Skin of body (tissue), 3 donors: ENCODE results near the gene MUCL3. TPM values are rescaled to one million over a fixed set of nuclear protein-coding genes. Genes with fewer than 3 reads are reported as not detected.
"Not testable (repeated sequence)": the region's sequence is repeated elsewhere in the genome, so short reads cannot be mapped to it uniquely, and the experiment has no call there.

Experiments used
- DNase-seq: peaks from one replicate; lab custom pipeline; 2025; lab: John Stamatoyannopoulos, UW
- small RNA-seq: library from RNA; depleted of rRNA; stranded (forward); fragments of <200 nt; gene quantifications from one replicate; pipeline ENCODE3, GENCODE V24; 2014; ENCODE audit warnings: low replicate concordance
- total RNA-seq: library from RNA; depleted of rRNA; stranded (reverse); fragments of >200 nt; gene quantifications from one replicate; pipeline ENCODE4 v1.2.3, GENCODE V29; 2014

The MUCL3 gene
- total RNA-seq, 1 donor from 2014 or later, result not detected

GRCh38 chr6:30981942-30982772 is 41.4 kb downstream of the MUCL3 start:
- DNase-seq, result peak; percentile 10

DNA sequence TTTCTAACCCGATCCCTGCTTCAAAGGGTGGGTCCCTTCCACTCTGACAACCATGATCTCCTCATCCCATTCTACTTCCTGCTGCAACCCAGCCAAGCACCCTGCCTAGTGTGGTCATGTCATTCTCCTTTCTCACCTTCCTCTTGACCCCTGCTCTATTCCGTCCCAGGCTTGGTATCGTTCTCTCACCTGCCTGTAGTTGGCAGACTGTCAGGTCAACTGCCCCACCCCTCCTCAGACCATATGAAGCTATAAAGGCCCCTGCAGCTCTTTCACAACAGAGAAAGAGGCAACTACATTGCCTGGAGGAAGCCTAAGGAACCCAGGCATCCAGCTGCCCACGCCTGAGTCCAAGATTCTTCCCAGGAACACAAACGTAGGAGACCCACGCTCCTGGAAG is 42.7 kb downstream of the MUCL3 start, which contains the start of gene MUC21:
MUC21 (plus strand) TSS at position 280 of the 400 bp plus-strand sequence. CDS start 241 bp downstream, outside the sequence.
- DNase-seq, result no peak

DNA sequence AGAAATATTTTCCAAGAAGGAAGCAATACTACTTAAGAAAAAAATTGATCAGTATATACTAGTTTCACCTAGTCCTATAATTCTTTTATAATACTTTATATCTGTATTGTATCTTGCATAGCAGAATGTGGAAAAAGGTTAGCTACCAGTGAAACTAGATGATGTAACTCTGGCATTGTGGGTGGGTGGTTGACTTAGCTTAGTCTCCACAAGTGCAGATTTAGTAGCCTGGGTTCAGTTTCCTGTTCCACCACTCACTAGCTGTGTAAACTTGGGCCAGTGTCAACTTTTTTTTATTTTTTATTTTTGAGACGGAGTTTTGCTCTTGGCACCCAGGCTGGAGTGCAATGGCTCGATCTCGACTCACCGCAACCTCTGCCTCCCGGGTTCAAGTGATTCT is 44.7 kb downstream of the MUCL3 start:
- no peak for DNase-seq

- DNase-seq, result no peak
These were observed 46.5 kb downstream of the MUCL3 start for GRCh38 chr6:30987304-30987703.

- DNase-seq, result no peak
These were observed 47.5 kb downstream of the MUCL3 start for GRCh38 chr6:30988209-30988825.

DNA sequence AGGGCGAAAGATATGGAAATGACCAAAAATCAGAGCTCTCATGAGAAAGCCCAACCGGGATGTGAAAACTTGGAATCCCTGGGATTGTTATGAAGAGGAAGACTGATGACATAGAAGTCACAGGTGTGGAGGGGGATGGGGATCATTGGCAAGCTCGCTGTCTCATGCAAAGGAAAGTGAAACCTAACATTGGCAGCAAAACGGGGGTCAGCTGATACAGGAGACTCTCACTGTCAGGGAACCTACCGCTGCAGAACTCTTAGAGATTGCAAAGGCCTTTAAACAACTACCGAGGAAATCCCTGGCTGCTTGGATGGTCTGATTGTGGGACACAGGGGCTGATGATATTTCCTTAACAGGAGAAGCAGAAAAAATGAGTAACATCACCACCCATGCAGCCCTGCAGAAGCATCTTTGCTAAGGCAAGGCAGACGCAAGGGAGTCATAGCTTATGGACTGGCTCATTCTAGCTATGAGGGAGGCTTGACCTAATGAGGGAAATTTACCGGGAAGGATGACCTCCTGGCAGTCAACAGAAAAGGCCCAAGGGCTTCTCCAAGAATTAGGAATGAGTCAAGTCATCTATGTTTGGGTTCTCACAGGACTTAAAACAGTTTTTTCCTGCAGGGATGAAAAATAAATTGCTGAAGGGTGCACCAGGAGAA is 49.8 kb downstream of the MUCL3 start:
- no peak for DNase-seq

DNA sequence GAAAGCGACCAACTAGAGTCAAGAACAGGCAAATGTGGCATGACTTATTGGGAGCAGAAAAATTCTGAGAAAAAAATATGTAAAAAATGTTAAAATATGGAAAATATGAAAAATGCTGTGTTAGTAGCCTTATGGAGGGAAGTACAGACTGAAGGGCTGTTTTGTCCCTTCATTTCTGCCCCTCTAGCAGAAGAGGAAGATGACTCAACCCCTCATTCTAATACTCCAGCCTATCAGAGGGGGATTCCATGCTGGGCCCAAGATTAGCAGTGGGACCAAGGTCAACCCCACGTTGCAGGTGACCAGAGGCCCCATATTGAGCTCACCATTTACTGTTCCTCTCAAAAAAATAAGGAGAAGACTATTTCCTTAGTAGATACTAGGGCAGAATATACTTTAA is 51.1 kb downstream of the MUCL3 start:
- no peak for DNase-seq

DNA sequence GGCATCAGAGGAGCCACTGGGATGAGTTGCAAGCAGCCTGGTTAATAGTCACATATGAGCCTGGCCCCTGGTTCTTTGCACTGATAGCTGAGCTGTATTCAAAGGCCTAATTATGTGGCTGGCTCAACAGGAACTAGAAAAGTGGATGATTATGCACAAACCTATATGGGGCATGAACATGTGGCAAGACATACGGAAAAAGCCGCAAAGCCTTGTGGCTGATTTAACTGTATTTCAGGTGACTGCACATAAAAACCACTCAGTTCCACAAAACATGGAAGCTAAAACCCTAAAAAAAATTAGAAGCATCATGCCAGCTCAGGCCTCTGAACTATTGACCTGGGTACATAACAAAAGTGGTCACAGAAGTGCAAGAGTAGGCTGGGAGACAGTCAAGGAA is 56.5 kb downstream of the MUCL3 start:
- no peak for DNase-seq

- no peak for DNase-seq
These were observed 58.0 kb downstream of the MUCL3 start for GRCh38 chr6:30998785-30999184.

- not testable (repeated sequence) for DNase-seq
These were observed 59.5 kb downstream of the MUCL3 start for GRCh38 chr6:31000067-31000860.

GRCh38 chr6:31001281-31001888 is 60.6 kb downstream of the MUCL3 start:
- DNase-seq, result no peak

DNA sequence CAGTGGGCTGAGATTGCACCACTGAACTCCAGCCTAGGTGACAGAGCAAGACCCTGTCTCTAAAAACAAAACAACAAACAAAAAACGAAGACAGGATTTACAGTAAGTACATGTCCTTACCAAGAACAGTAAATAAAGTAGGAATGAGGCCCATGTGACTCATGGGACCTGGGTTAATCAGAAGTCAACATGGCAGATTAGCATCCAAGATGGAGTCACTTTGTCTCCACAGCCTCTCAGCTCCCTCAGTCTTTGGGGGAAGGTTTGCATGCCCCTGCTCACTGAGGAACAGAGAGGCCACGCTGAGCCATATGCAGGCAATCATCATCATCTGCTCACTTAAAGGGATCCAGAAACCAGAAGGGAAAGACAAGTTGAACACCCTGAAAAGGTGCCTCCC is 61.7 kb downstream of the MUCL3 start:
- no peak for DNase-seq

Small RNA genes within 50 kb of the gene (small RNA-seq; reads per million reads assigned to genes)
- not detected for gene RF00019

Other genes with a start within 250 kb of the MUCL3 start
- gene NRM, start 250.0 kb upstream of the MUCL3 start, total RNA-seq, result 3.6 TPM
- 9.3 TPM for gene MDC1, start 223.7 kb upstream of the MUCL3 start, total RNA-seq
- 296 TPM for gene TUBB, start 220.6 kb upstream of the MUCL3 start, total RNA-seq
- 32.6 TPM for gene FLOT1, start 198.3 kb upstream of the MUCL3 start, total RNA-seq
- gene IER3, start 196.4 kb upstream of the MUCL3 start, total RNA-seq, result 33.0 TPM
- 59.3 TPM for gene DDR1, start 56.5 kb upstream of the MUCL3 start, total RNA-seq
- 14.3 TPM for gene GTF2H4, start 32.8 kb upstream of the MUCL3 start, total RNA-seq
- gene VARS2, start 26.7 kb upstream of the MUCL3 start, total RNA-seq, result 11.8 TPM
- not detected for gene SFTA2, start 8.8 kb upstream of the MUCL3 start, total RNA-seq
- not detected for gene MUC21, start 42.7 kb downstream of the MUCL3 start, total RNA-seq
- not detected for gene MUC22, start 69.5 kb downstream of the MUCL3 start, total RNA-seq
- 4.7 TPM for gene C6orf15, start 171.6 kb downstream of the MUCL3 start, total RNA-seq
- 5.9 TPM for gene PSORS1C1, start 173.8 kb downstream of the MUCL3 start, total RNA-seq
- 37.1 TPM for gene CDSN, start 179.5 kb downstream of the MUCL3 start, total RNA-seq
- 2.9 TPM for gene PSORS1C2, start 198.1 kb downstream of the MUCL3 start, total RNA-seq
- gene CCHCR1, start 216.8 kb downstream of the MUCL3 start, total RNA-seq, result 18.1 TPM
- gene TCF19, start 217.6 kb downstream of the MUCL3 start, total RNA-seq, result 10.0 TPM
- 0.69 TPM for gene POU5F1, start 229.7 kb downstream of the MUCL3 start, total RNA-seq